Endothelial cell of umbilical vein (primary cell): ENCODE data around the gene OR2T5. TPM values are rescaled to one million over a fixed set of nuclear protein-coding genes. Genes with fewer than 3 reads are reported as not detected.
"Not testable (repeated sequence)": the region's sequence is repeated elsewhere in the genome, so short reads cannot be mapped to it uniquely, and the experiment has no call there.

Experiments
- BruUV-seq: library from RNA; stranded (reverse); fragments of 400-500 nt; replicated peaks from 2 replicates; lab custom pipeline; 2021; lab: Mats Ljungman, UMichigan
- CTCF ChIA-PET: fragments of 300-600, 350-600 bp; sonication (Branson Sonifier 250); formaldehyde crosslinking; loops from one replicate; lab custom pipeline; 2021; ENCODE audit warnings: antibody characterized with exemption, inconsistent platforms; lab: Charles Lee
- POLR2A ChIA-PET: fragments of 300-600, 350-600 bp; sonication (Branson Sonifier 250); formaldehyde crosslinking; loops from one replicate; lab custom pipeline; 2021; ENCODE audit warnings: antibody characterized with exemption, inconsistent platforms; lab: Charles Lee
- DNase-seq: peaks from one replicate; pipeline ENCODE4 v3.0.0-alpha.2; 2011; ENCODE audit warnings: low read depth, low spot score
- FAIRE-seq: peaks from 2 replicates; lab custom pipeline; 2011; peaks lifted over from hg19 to GRCh38; lab: Jason Lieb, UNC
- H2AFZ ChIP-seq: 2 replicates; pipeline ENCODE4 v1.6.0; 2012; ENCODE audit warnings: low read depth, low read length, control low read depth, inconsistent platforms
- H3K27ac ChIP-seq: 2 replicates; pipeline ENCODE4 v1.5.1; 2011; ENCODE audit warnings: low read depth, mild to moderate bottlenecking, control low read depth, low read length, moderate library complexity; ENCODE audit not compliant: insufficient read depth
- H3K27me3 ChIP-seq, 2 experiments: 2 replicates each; pipeline versions ENCODE4 v1.6.0 to v1.6.1; 2011; ENCODE audit warnings: low read length in 2 of 2, mixed read lengths in 1 of 2; ENCODE audit not compliant: control insufficient read depth in 2 of 2, insufficient read depth in 2 of 2
- H3K36me3 ChIP-seq, 2 experiments: 2 replicates in 1 of 2; 3 replicates in 1 of 2; pipeline ENCODE4 v1.5.1; 2011; ENCODE audit warnings: low read length in 2 of 2, mild to moderate bottlenecking in 1 of 2, moderate library complexity in 1 of 2; ENCODE audit not compliant: control insufficient read depth in 2 of 2, insufficient read depth in 2 of 2; ENCODE audit errors: extremely low read depth in 1 of 2
- H3K4me1 ChIP-seq: 3 replicates; pipeline ENCODE4 v1.5.1; 2011; ENCODE audit warnings: mild to moderate bottlenecking, low read length; ENCODE audit not compliant: control insufficient read depth, insufficient read depth; ENCODE audit errors: extremely low read depth
- H3K4me2 ChIP-seq: 2 replicates; pipeline ENCODE4 v1.6.1; 2011; ENCODE audit warnings: low read length, control low read depth, mixed read lengths; ENCODE audit not compliant: insufficient read depth
- H3K4me3 ChIP-seq, 3 experiments: fragments of 200-600 bp in 1 of 3; sonication (generic), shearing (Covaris generic) in 1 of 3; replicated peaks in 1 of 3; 2 replicates each; pipeline ENCODE4 v1.5.1; 2011 to 2016; ENCODE audit warnings: control low read depth in 3 of 3, low read length in 3 of 3, mild to moderate bottlenecking in 2 of 3, inconsistent platforms in 1 of 3, low read depth in 1 of 3, moderate library complexity in 1 of 3; ENCODE audit not compliant: insufficient read depth in 1 of 3
- H3K79me2 ChIP-seq: 2 replicates; pipeline ENCODE4 v1.6.0; 2012; ENCODE audit warnings: low read length, inconsistent platforms; ENCODE audit not compliant: control insufficient read depth, insufficient read depth
- H3K9ac ChIP-seq: replicated peaks from 2 replicates; pipeline ENCODE3; 2011; ENCODE audit warnings: low read length, control low read depth; ENCODE audit not compliant: insufficient read depth; ENCODE audit errors: extremely low read depth
- H3K9me1 ChIP-seq: replicated peaks from 3 replicates; pipeline ENCODE4 v1.6.0; 2011; ENCODE audit warnings: mild to moderate bottlenecking, low read length; ENCODE audit not compliant: control insufficient read depth, insufficient read depth; ENCODE audit errors: extremely low read depth
- H3K9me3 ChIP-seq: replicated peaks from 2 replicates; pipeline ENCODE4 v1.5.1; 2012; ENCODE audit warnings: low read length, inconsistent platforms; ENCODE audit not compliant: control insufficient read depth, insufficient read depth
- H4K20me1 ChIP-seq: replicated peaks from 2 replicates; pipeline ENCODE3; 2011; ENCODE audit warnings: mild to moderate bottlenecking, low read length; ENCODE audit not compliant: control insufficient read depth, insufficient read depth; ENCODE audit errors: extremely low read depth
- GATA2 ChIP-seq: IDR thresholded peaks from 2 replicates; pipeline ENCODE4 v1.7.0; 2011; ENCODE audit warnings: low read depth, mild to moderate bottlenecking, moderate library complexity, mixed read lengths, low read length; ENCODE audit not compliant: insufficient read length, insufficient read depth
- POLR2A ChIP-seq: IDR thresholded peaks from 2 replicates; pipeline ENCODE4 v1.6.1; 2012; ENCODE audit warnings: low read depth, mild to moderate bottlenecking, control low read depth, low read length
- POLR2AphosphoS5 ChIP-seq: IDR thresholded peaks from 2 replicates; pipeline ENCODE4 v1.6.1; 2012; ENCODE audit warnings: low read depth, mild to moderate bottlenecking, control low read depth, low read length, moderate library complexity; ENCODE audit not compliant: insufficient read depth
- dilution Hi-C: fragments of 300-500 bp; cut with MboI; formaldehyde crosslinking; loops from one replicate; pipeline ENCODE4 v1.15.0; 2019; ENCODE audit warnings: low sequenced_read_pairs; ENCODE audit not compliant: extremely low pct_ligation_motif_present
- intact Hi-C: fragments of 100-400 bp; cut with micrococcal nuclease; formaldehyde crosslinking; loops from one replicate; pipeline ENCODE4 v1.10.0; 2022
- polyA plus RNA-seq, 4 experiments: library from polyadenylated mRNA; depleted of rRNA in 3 of 4; stranded (reverse) in 3 of 4; unstranded in 1 of 4; fragments of >200 nt; gene quantifications; 2 replicates each; pipeline versions ENCODE4 v1.2.1 to v1.2.3, GENCODE V29; 2011 to 2012; ENCODE audit warnings: missing spikeins in 1 of 4
- total RNA-seq: library from RNA; stranded (reverse); gene quantifications from 2 replicates; pipeline ENCODE4 v1.2.3, GENCODE V29; 2021
- TF ChIP-seq, protein P1 (sequence below), 2 donors: IDR thresholded peaks; 1 replicate in 1 of 2; 2 replicates in 1 of 2; pipeline ENCODE4 v1.5.1; 2011; ENCODE audit warnings: low read length in 2 of 2, mild to moderate bottlenecking in 2 of 2, moderate library complexity in 2 of 2, control low read depth in 1 of 2, inconsistent platforms in 1 of 2, low read depth in 1 of 2; ENCODE audit not compliant: insufficient read depth in 1 of 2; ENCODE audit errors: extremely low read depth in 1 of 2
- TF ChIP-seq, protein P2 (sequence below): IDR thresholded peaks from 2 replicates; pipeline ENCODE4 v1.6.1; 2011; ENCODE audit not compliant: insufficient read depth, insufficient read length

The OR2T5 gene
- total and polyA plus RNA-seq, 2 donors (not counting 3 experiments of a cell fraction or from before 2014, with no cell fraction given) = not detected

- BruUV-seq, H2AFZ ChIP-seq, FAIRE-seq, H3K4me1 ChIP-seq, H3K4me2 ChIP-seq, H3K79me2 ChIP-seq, H3K9ac ChIP-seq, H3K9me3 ChIP-seq, H3K27ac ChIP-seq, H3K36me3 ChIP-seq, CTCF ChIA-PET, intact Hi-C loops, H3K27me3 ChIP-seq, POLR2A ChIA-PET, DNase-seq, dilution Hi-C loops, H4K20me1 ChIP-seq, H3K9me1 ChIP-seq, H3K4me3 ChIP-seq: not testable (repeated sequence)
Measured at GRCh38 chr1:248459117-248459516, 29.3 kb upstream of the OR2T5 start.

- FAIRE-seq (no peak), DNase-seq (no peak)
- dilution Hi-C loops (no loop called here), intact Hi-C loops (no loop called here)
- H3K27me3 ChIP-seq = no peaks in the 10 kb centered on the region
- H3K9ac ChIP-seq = no peak overlapping the region
- H3K27ac ChIP-seq = no peak overlapping the region
- H3K79me2 ChIP-seq = no peaks in the 10 kb centered on the region
- no peaks in the 10 kb centered on the region for H3K9me1 ChIP-seq
- H3K9me3 ChIP-seq = no peaks in the 10 kb centered on the region
- no TSS peak for BruUV-seq
- no peak overlapping the region for H2AFZ ChIP-seq
- no peak overlapping the region for H3K4me2 ChIP-seq
- POLR2A ChIA-PET = no interaction called here
- CTCF ChIA-PET = no interaction called here
- H3K4me3 ChIP-seq = no peak overlapping the region
- no peaks in the 10 kb centered on the region for H4K20me1 ChIP-seq
- no peaks in the 10 kb centered on the region for H3K36me3 ChIP-seq
- TF ChIP-seq, protein P1, sequence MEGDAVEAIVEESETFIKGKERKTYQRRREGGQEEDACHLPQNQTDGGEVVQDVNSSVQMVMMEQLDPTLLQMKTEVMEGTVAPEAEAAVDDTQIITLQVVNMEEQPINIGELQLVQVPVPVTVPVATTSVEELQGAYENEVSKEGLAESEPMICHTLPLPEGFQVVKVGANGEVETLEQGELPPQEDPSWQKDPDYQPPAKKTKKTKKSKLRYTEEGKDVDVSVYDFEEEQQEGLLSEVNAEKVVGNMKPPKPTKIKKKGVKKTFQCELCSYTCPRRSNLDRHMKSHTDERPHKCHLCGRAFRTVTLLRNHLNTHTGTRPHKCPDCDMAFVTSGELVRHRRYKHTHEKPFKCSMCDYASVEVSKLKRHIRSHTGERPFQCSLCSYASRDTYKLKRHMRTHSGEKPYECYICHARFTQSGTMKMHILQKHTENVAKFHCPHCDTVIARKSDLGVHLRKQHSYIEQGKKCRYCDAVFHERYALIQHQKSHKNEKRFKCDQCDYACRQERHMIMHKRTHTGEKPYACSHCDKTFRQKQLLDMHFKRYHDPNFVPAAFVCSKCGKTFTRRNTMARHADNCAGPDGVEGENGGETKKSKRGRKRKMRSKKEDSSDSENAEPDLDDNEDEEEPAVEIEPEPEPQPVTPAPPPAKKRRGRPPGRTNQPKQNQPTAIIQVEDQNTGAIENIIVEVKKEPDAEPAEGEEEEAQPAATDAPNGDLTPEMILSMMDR (IDR thresholded peaks at IDR 0.05; ENCODE audit: extremely low read depth in 1 of 2, insufficient read depth in 1 of 2, low read depth in 1 of 2, low read length in 2 of 2) = no peak
- TF ChIP-seq GATA2 = no peak
- no peak for TF ChIP-seq POLR2A
- no peak for TF ChIP-seq POLR2AphosphoS5
- TF ChIP-seq, protein P2, sequence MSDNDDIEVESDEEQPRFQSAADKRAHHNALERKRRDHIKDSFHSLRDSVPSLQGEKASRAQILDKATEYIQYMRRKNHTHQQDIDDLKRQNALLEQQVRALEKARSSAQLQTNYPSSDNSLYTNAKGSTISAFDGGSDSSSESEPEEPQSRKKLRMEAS = no peak
- H3K4me1 ChIP-seq = no peaks in the 10 kb centered on the region
Measured at GRCh38 chr1:248471154-248471553, 17.2 kb upstream of the OR2T5 start.

DNA sequence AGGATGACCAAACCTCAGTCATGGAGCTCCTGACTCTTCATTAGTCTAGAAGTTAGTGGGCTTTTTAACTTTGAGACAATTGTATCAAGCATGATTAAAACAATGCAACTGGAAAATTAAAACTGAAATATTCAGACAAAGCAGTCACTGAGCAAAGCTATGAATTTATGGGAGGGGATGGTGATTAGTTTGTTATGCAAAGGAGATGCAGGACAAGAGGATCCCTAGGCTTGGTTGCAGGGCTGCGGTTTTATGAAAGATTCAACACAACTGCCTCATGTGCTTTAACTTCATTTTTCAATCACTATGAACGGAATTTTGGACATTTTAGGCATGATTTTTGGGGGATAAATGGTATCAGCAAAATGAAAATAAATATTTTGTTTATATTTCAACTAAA, 16.3 kb upstream of the OR2T5 start:
- H3K36me3 ChIP-seq, H2AFZ ChIP-seq, H3K27ac ChIP-seq, BruUV-seq, H4K20me1 ChIP-seq, FAIRE-seq, H3K9me1 ChIP-seq, dilution Hi-C loops, H3K4me3 ChIP-seq, H3K4me1 ChIP-seq, intact Hi-C loops, POLR2A ChIA-PET, H3K9ac ChIP-seq, DNase-seq, H3K9me3 ChIP-seq, CTCF ChIA-PET, H3K27me3 ChIP-seq, H3K4me2 ChIP-seq, H3K79me2 ChIP-seq: not testable (repeated sequence)
